Measurements from ENCODE around the gene ZBTB48.
"Not testable (repeated sequence)": the region's sequence is repeated elsewhere in the genome, so short reads cannot be mapped to it uniquely, and the experiment has no call there.

Gene ZBTB48

GRCh38 chr1:6591222-6591621 lies 11.4 kb downstream of the ZBTB48 start:
- no peak for DNase-seq

DNA sequence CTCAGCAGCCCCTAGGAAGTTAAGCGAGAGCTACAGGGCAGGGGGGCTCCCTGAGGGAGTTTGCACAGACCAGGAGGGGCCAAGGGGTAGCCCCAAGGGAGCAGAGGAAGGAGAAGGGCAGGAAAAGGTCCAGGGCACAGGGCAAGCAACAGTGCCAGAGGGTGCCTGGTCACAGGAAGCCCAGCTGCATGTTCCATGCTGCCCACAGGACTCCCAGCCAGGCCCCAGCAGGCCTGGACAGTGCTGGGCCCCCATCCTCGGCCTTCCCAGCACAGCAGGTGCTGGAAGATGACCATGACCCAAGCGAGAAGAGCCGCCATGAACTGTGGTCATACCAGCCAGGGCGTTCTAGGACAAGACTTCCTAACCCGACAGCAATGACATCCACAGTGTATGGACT lies 11.8 kb downstream of the ZBTB48 start:
- no peak for DNase-seq
- no peak for TF ChIP-seq GATA1 (IDR thresholded peaks at IDR 0.05; ENCODE audit: low read depth, low read length)
- TF ChIP-seq POLR2A (IDR thresholded peaks at IDR 0.05; ENCODE audit: low read length) = no peak

More at GRCh38 chr1:6591222-6591621, 11.4 kb downstream of the ZBTB48 start:
- TF ChIP-seq POLR2A (IDR thresholded peaks at IDR 0.05; ENCODE audit: low read length) (no peak), GATA1 (IDR thresholded peaks at IDR 0.05; ENCODE audit: low read depth, low read length) (no peak)

DNA sequence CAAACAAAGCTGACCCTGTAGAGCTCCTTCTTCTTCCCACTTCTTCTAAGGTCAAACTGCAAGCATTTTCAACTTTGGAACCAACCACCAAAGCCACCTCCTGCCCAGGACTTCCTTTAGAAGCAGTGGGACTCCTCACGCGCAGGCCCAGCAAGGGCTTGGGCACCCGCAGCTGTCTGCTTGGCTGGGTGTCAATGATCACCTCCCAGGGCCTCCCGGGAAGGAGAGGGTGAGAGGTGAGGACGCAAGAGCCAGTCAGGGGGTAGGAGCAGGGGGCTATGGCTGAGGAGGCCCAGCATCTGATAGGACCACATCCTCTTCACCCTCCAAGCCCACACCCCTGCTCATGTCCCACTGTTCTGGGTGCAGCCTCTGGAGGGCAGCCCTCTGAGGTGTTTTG lies 12.6 kb downstream of the ZBTB48 start:
- TF ChIP-seq GATA1 (IDR thresholded peaks at IDR 0.05; ENCODE audit: low read depth, low read length) = no peak
- TF ChIP-seq POLR2A (IDR thresholded peaks at IDR 0.05; ENCODE audit: low read length) = no peak
- DNase-seq = no peak

DNA sequence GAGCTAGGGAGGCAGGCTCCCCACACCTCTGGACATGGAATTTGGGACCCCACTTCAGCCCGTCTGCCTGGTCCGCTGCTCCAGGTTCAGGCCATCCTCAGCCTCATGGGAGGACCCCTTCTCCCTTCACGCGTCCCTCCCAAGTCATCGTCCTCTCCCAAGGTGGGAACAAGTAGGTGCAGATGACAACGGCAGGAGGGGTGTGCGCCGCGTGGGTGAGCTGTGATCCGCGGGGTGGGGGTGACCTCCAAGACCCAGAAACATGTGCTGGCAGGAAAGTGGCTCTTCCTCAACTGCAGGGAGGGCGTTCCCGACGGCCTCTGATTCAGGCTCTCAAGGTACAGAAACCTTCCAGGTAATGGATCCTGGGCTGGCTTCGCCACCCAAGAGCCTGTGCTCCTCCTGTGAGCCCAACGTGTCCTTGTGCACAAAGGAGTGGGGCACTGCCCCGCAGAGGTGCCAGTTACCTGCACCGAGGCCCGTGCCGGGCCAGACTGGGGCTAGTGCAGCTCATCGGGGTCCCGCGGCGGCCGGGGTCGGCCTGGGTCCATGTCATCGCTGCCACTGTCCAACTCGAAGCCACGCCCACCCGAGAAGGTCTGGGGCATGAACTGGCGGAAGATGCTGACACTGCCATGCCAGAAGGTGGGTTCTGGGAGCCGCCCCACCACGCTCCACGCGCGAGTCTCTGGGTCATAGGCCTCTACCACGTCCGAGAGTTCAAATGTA lies 13.2 kb downstream of the ZBTB48 start:
- DNase-seq = no peak
- TF ChIP-seq POLR2A (IDR thresholded peaks at IDR 0.05; ENCODE audit: low read length) (no peak), GATA1 (IDR thresholded peaks at IDR 0.05; ENCODE audit: low read depth, low read length) (no peak)

GRCh38 chr1:6593810-6594209 lies 14.0 kb downstream of the ZBTB48 start:
- DNase-seq = no peak
- TF ChIP-seq POLR2A (IDR thresholded peaks at IDR 0.05; ENCODE audit: low read length) (no peak), GATA1 (IDR thresholded peaks at IDR 0.05; ENCODE audit: low read depth, low read length) (no peak)

- TF ChIP-seq POLR2A (IDR thresholded peaks at IDR 0.05; ENCODE audit: low read length) = no peak
- TF ChIP-seq GATA1 (IDR thresholded peaks at IDR 0.05; ENCODE audit: low read depth, low read length) = no peak
- no peak for DNase-seq
Observed at GRCh38 chr1:6594977-6595740, 15.4 kb downstream of the ZBTB48 start.

- TF ChIP-seq POLR2A (IDR thresholded peaks at IDR 0.05; ENCODE audit: low read length) (no peak), GATA1 (IDR thresholded peaks at IDR 0.05; ENCODE audit: low read depth, low read length) (no peak)
- DNase-seq = no peak
Observed at GRCh38 chr1:6596351-6596750, 16.6 kb downstream of the ZBTB48 start.

- no peak for TF ChIP-seq GATA1 (IDR thresholded peaks at IDR 0.05; ENCODE audit: low read depth, low read length)
- TF ChIP-seq POLR2A (IDR thresholded peaks at IDR 0.05; ENCODE audit: low read length) = no peak
- no peak for DNase-seq
Observed at GRCh38 chr1:6596886-6597776, 17.3 kb downstream of the ZBTB48 start.

DNA sequence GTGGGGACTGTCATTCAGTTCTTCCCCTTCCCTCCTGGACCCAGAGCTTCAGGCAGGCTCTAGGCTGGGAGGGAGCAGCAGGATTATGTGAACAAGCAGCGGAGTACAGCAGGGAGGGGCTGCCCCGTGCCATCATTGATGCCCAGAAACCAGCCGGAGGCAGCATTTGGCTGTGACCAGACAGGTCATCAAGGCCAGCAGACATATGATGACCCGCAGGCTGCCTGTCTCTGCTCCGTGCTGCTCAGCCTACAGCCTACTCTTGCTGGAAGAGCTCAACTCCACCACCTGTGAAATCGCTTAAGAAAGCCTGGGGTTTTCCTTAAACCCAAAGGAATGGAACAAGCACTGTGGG lies 18.0 kb downstream of the ZBTB48 start:
- DNase-seq = no peak
- TF ChIP-seq POLR2A (IDR thresholded peaks at IDR 0.05; ENCODE audit: low read length) = no peak
- no peak for TF ChIP-seq GATA1 (IDR thresholded peaks at IDR 0.05; ENCODE audit: low read depth, low read length)

DNA sequence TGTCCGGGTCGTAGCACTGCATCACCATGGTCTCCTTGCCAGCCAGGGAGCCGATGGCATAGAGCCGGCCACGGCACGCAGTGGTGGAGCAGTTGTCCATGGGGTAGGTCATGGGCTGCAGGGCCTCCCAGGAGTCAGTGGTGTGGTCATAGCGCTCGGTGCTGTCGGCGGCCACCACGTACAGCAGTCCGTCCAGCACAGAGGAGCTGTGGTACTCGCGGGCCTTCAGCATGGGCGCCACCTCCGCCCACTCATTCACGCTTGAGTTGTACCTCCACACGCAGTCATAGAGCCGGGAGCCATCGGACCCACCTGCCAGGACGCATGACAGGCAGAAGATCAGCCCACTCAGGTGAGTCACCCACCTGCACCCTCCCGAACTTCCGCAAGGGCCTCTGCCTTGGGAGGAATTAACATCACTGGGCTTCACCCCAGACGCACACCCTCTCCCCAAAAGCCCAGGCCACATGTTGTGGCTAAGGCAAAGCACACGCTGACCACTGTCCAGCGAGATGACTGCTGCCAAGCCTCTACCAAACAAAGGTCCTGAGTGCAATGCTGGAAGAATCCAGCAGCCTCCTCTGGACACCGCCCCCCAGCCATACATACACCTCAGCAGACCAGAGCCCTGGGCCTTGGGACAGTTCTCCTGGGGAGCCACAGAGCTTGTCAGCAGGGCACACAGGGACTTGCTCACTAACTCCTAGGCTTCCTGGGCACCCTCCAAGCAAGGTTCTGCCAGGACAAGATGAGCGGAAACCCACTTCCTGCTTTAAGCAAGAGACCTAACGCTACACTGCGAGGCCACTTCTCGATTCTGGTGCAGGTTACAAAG lies 19.6 kb downstream of the ZBTB48 start:
- DNase-seq = no peak
- no peak for TF ChIP-seq POLR2A (IDR thresholded peaks at IDR 0.05; ENCODE audit: low read length)

GRCh38 chr1:6599991-6600390 lies 20.2 kb downstream of the ZBTB48 start:
- not testable (repeated sequence) for DNase-seq

- TF ChIP-seq POLR2A (IDR thresholded peaks at IDR 0.05; ENCODE audit: low read length) = no peak
- no peak for TF ChIP-seq GATA1 (IDR thresholded peaks at IDR 0.05; ENCODE audit: low read depth, low read length)
- peak in 1 of 2 experiments; percentile 71 for DNase-seq
Observed at GRCh38 chr1:6600410-6601048, 20.7 kb downstream of the ZBTB48 start.
